Activated CD8-positive, alpha-beta T cell treated with anti-CD3 and anti-CD28 coated beads for 36 hours (primary cell): Measurements from ENCODE around the gene NDE1. TPM values are rescaled to one million over a fixed set of nuclear protein-coding genes. Genes with fewer than 3 reads are reported as not detected.
"Not testable (repeated sequence)": the region's sequence is repeated elsewhere in the genome, so short reads cannot be mapped to it uniquely, and the experiment has no call there.

Experiments used
- ATAC-seq: fragments of 200-7000 bp; cut with Tn5 transposase; one replicate; pipeline ENCODE4 v1.10.0; 2021; ENCODE audit warnings: mild to moderate bottlenecking, moderate library complexity
- CTCF ChIA-PET: fragments of 350-600 bp; sonication (Branson Sonifier 250); formaldehyde crosslinking; loops from one replicate; lab custom pipeline; 2021; ENCODE audit warnings: antibody characterized with exemption; lab: Charles Lee
- POLR2A ChIA-PET: fragments of 350-600 bp; sonication (Branson Sonifier 250); formaldehyde crosslinking; loops from one replicate; lab custom pipeline; 2021; ENCODE audit warnings: antibody characterized with exemption; lab: Charles Lee
- DNase-seq: peaks from one replicate; pipeline ENCODE4 v3.0.0-alpha.2; 2020
- H3K27ac Mint-ChIP-seq: one replicate; pipeline ENCODE4 v1.8.0; 2021; ENCODE audit warnings: mild to moderate bottlenecking, mixed read lengths
- H3K27me3 Mint-ChIP-seq: one replicate; pipeline ENCODE4 v1.8.0; 2021; ENCODE audit warnings: mixed read lengths
- H3K36me3 Mint-ChIP-seq: one replicate; pipeline ENCODE4 v1.8.0; 2021; ENCODE audit warnings: low read depth, mixed read lengths
- H3K4me1 Mint-ChIP-seq: one replicate; pipeline ENCODE4 v1.8.0; 2021; ENCODE audit warnings: low read depth, mixed read lengths
- H3K4me3 Mint-ChIP-seq: one replicate; pipeline ENCODE4 v1.8.0; 2021; ENCODE audit warnings: mild to moderate bottlenecking, moderate library complexity, mixed read lengths
- H3K9me3 Mint-ChIP-seq: one replicate; pipeline ENCODE4 v1.8.0; 2021; ENCODE audit warnings: mixed read lengths
- CTCF ChIP-seq: fragments of 200-600 bp; IDR thresholded peaks from one replicate; pipeline ENCODE4 v1.8.0; 2022; ENCODE audit warnings: antibody characterized with exemption, mild to moderate bottlenecking
- intact Hi-C: fragments of 100-400 bp; cut with micrococcal nuclease; formaldehyde crosslinking; loops from one replicate; pipeline ENCODE4 v1.10.0; 2022
- total RNA-seq, 2 experiments: library from RNA; stranded (reverse); gene quantifications; one replicate each; pipeline ENCODE4 v1.2.3, GENCODE V29; 2021

The NDE1 gene
- total RNA-seq, 2 experiments from 2014 or later = 97.6 to 103 TPM

- peaks cover 34% of the 10 kb centered on the region for H3K4me1 Mint-ChIP-seq
- TF ChIP-seq CTCF = no peak
- H3K36me3 Mint-ChIP-seq = peaks cover 8% of the 10 kb centered on the region
- no peaks in the 10 kb centered on the region for H3K27me3 Mint-ChIP-seq
- peak overlapping the region; percentile 92 for H3K4me3 Mint-ChIP-seq
- ChIA-PET CTCF (interaction anchor here (0.7 to 2.2 kb wide), 5 partner anchors 8 to 217 kb away, joined by 3 to 8 read pairs (median 5); no protein-coding TSS in a partner anchor), POLR2A (interaction anchor here (0.6 to 2.5 kb wide), 11 partner anchors 8 to 1009 kb away, joined by 3 to 7 read pairs (median 4); no protein-coding TSS in a partner anchor)
- intact Hi-C loops = loop anchor here (5.0 kb wide), 1 partner anchor 52 kb away; no protein-coding TSS in a partner anchor
- no peak for DNase-seq
- H3K9me3 Mint-ChIP-seq = no peaks in the 10 kb centered on the region
- H3K27ac Mint-ChIP-seq = peak overlapping the region; percentile 98
- ATAC-seq = no peak
Measured at GRCh38 chr16:15644267-15644961, 5.6 kb upstream of the NDE1 start.

- not testable (repeated sequence) for H3K27ac Mint-ChIP-seq
Measured at GRCh38 chr16:15644962-15645465, 5.0 kb upstream of the NDE1 start.

GRCh38 chr16:15646557-15647293 is 3.3 kb upstream of the NDE1 start:
- peaks cover 17% of the 10 kb centered on the region for H3K4me1 Mint-ChIP-seq
- peak overlapping the region; percentile 42 for H3K27ac Mint-ChIP-seq
- CTCF ChIA-PET, DNase-seq, ATAC-seq, H3K9me3 Mint-ChIP-seq, intact Hi-C loops, H3K27me3 Mint-ChIP-seq, POLR2A ChIA-PET, H3K4me3 Mint-ChIP-seq, H3K36me3 Mint-ChIP-seq: not testable (repeated sequence)

More at GRCh38 chr16:15644962-15645465, 5.0 kb upstream of the NDE1 start:
- ChIA-PET CTCF (interaction anchor here (2.2 kb wide), 1 partner anchor 217 kb away, joined by 5 read pairs; no protein-coding TSS in a partner anchor), POLR2A (interaction anchor here (0.6 to 1.7 kb wide), 3 partner anchors 9 to 77 kb away, joined by 3 to 5 read pairs (median 3); no protein-coding TSS in a partner anchor)
- H3K27me3 Mint-ChIP-seq, H3K9me3 Mint-ChIP-seq, H3K4me3 Mint-ChIP-seq, H3K36me3 Mint-ChIP-seq, ATAC-seq: not testable (repeated sequence)
- intact Hi-C loops = loop anchor here (5.0 kb wide), 1 partner anchor 53 kb away; no protein-coding TSS in a partner anchor
- peaks cover 31% of the 10 kb centered on the region for H3K4me1 Mint-ChIP-seq
- peak; percentile 72 for DNase-seq

- no peak for DNase-seq
- H3K4me1 Mint-ChIP-seq = peaks cover 24% of the 10 kb centered on the region
- no peak overlapping the region for H3K4me3 Mint-ChIP-seq
- ATAC-seq = no peak
- intact Hi-C loops = no loop called here
- ChIA-PET CTCF (no interaction called here), POLR2A (no interaction called here)
- H3K9me3 Mint-ChIP-seq = no peaks in the 10 kb centered on the region
- no peaks in the 10 kb centered on the region for H3K27me3 Mint-ChIP-seq
- H3K36me3 Mint-ChIP-seq = peaks cover 7% of the 10 kb centered on the region
- TF ChIP-seq CTCF = no peak
- no peak overlapping the region for H3K27ac Mint-ChIP-seq
Measured at GRCh38 chr16:15647294-15648014, 2.6 kb upstream of the NDE1 start.

GRCh38 chr16:15648135-15648730 is 1.8 kb upstream of the NDE1 start:
- CTCF ChIA-PET = no interaction called here
- intact Hi-C loops = no loop called here
- POLR2A ChIA-PET = no interaction called here
- Mint-ChIP-seq H3K4me1 (peaks cover 31% of the 10 kb centered on the region), H3K4me3 (no peak overlapping the region), H3K36me3 (peaks cover 13% of the 10 kb centered on the region), H3K27ac (no peak overlapping the region), H3K27me3 (no peaks in the 10 kb centered on the region), H3K9me3 (no peaks in the 10 kb centered on the region)
- DNase-seq (no peak), ATAC-seq (no peak)
- TF ChIP-seq CTCF = no peak

GRCh38 chr16:15649311-15649710 is 734 bp upstream of the NDE1 start:
- Mint-ChIP-seq H3K4me3 (peak overlapping the region; percentile 100), H3K27ac (peak overlapping the region; percentile 88), H3K36me3 (peaks cover 17% of the 10 kb centered on the region), H3K4me1 (peaks cover 30% of the 10 kb centered on the region)
- ATAC-seq, H3K27me3 Mint-ChIP-seq, H3K9me3 Mint-ChIP-seq, intact Hi-C loops, CTCF ChIA-PET, DNase-seq: not testable (repeated sequence)
- POLR2A ChIA-PET = interaction anchor here (1.2 to 1.5 kb wide), 2 partner anchors 10 to 59 kb away, joined by 3 to 5 read pairs; no protein-coding TSS in a partner anchor
